GM12872 (cell line): ENCODE results near the gene CLK2.

Experiments
- TF ChIP-seq, protein P1 (sequence below): IDR thresholded peaks from 3 replicates; pipeline ENCODE4 v1.5.1; 2011; ENCODE audit warnings: low read depth, mild to moderate bottlenecking, low read length, moderate library complexity; ENCODE audit not compliant: insufficient read depth

The CLK2 gene

DNA sequence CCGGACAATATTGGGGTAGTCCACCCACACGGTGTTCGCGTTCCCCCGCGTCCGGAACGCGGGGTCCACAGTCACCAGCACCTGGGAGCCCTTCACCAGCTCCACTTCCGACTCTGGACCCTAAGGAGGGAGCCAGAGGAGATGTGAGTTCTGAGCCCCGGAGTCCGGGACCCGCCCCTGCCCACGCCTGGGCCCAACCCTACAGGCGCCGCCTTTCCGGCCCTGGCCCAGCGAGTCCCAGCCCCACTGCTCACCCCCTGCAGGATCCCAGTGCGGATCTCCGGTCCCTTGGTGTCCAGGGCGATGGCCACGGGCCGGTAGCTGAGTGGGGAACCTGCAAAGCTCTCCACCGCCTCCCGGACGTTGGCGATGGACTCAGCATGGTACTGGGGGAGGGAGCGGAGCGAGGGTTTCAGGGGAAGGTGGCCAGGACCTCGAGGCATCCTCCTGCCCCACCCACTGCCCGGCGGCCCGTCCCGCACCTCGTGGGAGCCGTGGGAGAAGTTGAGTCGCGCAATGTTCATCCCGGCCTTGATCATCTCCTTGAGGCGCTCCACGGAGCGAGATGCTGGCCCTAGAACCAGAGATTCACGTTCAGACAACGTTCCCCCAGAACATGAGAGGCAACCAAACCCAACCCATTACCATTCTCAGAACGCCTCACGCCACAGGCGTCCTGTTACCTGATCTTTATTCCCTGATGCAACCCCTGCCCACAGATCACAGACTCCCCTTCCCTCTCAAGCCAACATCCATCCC lies 22.1 kb upstream of the CLK2 start:
- TF ChIP-seq, protein P1, sequence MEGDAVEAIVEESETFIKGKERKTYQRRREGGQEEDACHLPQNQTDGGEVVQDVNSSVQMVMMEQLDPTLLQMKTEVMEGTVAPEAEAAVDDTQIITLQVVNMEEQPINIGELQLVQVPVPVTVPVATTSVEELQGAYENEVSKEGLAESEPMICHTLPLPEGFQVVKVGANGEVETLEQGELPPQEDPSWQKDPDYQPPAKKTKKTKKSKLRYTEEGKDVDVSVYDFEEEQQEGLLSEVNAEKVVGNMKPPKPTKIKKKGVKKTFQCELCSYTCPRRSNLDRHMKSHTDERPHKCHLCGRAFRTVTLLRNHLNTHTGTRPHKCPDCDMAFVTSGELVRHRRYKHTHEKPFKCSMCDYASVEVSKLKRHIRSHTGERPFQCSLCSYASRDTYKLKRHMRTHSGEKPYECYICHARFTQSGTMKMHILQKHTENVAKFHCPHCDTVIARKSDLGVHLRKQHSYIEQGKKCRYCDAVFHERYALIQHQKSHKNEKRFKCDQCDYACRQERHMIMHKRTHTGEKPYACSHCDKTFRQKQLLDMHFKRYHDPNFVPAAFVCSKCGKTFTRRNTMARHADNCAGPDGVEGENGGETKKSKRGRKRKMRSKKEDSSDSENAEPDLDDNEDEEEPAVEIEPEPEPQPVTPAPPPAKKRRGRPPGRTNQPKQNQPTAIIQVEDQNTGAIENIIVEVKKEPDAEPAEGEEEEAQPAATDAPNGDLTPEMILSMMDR: no peak

DNA sequence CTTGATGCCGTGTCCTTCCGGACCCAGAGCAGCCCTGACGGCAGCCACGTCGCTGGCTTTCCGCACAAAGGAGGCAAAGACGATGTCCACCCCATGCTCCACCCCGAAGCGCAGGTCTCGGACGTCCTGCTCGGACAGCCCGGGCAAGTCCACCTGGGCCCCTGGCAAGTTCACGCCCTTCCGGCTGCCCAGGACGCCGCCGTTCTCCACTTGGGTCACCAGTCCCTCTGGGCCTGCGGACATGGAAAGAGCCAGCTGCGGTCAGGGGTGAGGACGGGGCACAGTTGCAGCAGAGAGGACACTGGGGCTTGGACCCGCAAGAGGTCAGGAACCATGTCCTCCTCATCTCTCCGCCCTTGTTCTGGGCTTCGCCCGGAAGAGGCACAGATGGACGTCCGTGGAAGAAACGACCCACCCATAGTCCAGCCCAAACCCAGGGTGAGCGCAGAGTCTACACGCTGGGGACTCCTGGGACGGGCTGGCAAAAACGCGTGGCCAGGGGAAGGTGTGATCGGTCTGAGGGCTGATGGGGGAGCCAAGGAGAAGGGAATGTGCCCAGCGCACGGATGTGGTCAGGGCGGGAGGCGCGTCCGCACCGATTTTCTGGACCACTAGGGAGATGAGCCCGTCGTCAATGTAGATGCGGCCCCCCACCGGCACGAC lies 21.3 kb upstream of the CLK2 start:
- TF ChIP-seq, protein P1: no peak

DNA sequence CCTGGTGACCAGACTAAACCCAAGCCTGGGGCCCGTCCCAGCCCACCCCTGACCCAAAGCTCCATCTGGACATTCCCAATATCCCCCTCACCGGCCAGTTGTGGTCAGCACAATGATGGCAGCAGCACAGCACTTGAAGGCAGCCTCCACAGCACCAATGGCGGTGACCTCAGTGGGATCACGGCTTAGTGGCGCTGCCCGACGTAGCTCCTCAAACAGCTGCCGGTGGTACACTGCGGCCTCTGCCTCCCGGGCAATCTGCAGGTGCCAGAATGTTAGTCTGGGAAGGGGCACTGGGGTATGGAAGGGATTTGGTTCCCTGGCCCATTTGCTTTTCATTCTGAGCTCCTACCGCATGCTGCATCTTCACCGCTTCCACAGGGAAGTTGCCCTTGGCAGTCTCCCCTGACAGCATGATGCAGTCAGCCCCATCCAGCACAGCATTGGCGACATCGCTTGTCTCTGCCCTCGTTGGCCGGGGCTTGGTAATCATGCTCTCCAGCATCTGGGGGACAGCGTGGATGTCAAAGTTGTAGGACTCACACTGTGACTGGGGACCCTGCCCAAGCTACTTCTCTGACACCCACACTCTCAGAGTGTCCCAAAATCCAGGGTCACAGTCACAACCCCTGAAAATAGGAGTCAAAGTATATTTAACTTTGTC lies 19.9 kb upstream of the CLK2 start:
- TF ChIP-seq, protein P1: no peak

DNA sequence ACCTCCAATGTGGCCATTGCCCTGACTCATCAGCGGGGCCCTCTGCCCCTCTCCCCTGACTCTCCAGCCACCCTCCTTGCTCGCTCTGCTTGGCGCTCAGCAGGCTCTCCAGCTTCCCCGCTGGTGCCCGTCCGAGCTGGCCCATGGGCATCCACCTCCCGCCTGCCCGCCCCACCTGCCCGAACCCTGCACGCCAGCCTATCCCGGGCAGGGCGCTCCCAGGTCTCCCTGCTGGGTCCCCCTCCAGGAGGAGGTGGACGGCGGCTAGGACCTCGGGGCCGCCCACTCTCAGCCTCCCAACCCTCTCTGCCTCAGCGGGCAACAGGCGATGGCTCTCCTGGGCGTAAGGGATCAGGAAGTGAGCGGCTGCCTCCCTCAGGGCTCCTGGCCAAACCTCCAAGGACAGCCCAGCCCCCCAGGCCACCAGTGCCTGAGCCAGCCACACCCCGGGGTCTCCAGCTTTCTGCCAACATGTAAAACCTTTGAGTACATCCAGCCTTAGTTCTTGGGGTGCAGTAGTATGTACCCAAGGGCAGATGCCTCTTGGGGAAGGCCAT lies 14.8 kb upstream of the CLK2 start:
- TF ChIP-seq, protein P1: no peak

DNA sequence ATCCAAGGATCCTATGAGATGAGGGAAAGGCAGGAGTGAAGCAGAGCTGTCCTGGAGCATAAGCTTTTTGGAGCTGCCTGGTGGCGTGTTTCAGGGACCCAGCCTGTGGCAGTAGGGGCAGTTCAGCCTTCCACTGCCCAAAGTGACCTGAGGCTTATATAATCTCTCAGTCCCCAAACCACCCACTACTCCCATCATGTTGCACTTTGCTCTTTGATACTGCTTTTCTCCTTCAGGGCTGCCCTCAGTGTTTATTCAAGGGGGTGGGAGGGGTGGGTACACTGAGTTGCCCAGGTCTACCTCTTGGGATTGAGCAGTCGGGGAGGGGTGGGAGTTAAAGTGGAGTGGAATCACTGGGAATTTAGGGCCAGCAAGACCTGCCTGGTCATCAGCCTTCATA lies 13.2 kb upstream of the CLK2 start:
- TF ChIP-seq, protein P1: no peak

DNA sequence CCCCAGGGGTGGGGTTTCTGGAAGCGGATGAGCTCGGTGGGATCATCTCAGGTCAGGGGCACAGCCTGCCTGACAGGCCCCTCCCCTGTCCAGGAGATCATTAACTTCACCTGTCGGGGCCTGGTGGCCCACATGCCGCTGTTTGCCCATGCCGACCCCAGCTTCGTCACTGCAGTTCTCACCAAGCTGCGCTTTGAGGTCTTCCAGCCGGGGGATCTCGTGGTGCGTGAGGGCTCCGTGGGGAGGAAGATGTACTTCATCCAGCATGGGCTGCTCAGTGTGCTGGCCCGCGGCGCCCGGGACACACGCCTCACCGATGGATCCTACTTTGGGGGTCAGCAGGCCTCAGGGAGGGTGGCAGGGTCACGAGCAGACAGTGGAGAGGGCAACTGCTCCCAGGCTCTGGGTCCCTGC lies 12.3 kb upstream of the CLK2 start:
- TF ChIP-seq, protein P1: no peak

DNA sequence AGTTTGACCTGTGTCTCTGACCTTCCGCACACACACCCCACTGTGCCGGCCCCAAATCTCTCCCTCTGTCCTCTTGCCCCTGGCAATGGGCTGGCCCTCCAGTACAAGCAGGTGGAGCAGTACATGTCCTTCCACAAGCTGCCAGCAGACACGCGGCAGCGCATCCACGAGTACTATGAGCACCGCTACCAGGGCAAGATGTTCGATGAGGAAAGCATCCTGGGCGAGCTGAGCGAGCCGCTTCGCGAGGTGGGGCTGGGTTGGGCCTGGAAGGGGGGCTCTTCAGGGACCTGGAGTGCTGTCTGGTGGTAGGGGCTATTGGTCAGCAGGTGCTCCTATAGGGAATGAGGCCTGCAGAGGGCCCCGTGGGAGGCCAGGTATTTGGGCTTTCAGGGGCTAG lies 11.8 kb upstream of the CLK2 start:
- TF ChIP-seq, protein P1: no peak
